Gastroesophageal sphincter (tissue), 3 donors: ENCODE measurements around the gene AAK1.

ENCODE experiments used
- POLR2AphosphoS5 ChIP-seq: sonication (generic); formaldehyde crosslinking; IDR thresholded peaks from one replicate; pipeline ENCODE4 v1.6.1; 2017; ENCODE audit warnings: antibody characterized with exemption
- TF ChIP-seq, protein P1 (sequence below), 4 experiments: fragments of 200-600 bp in 2 of 4; fragments of 450-650 bp in 2 of 4; sonication (generic) in 1 of 4; IDR thresholded peaks; one replicate each; pipeline ENCODE4 v1.5.1; 2017 to 2019; ENCODE audit warnings: antibody characterized with exemption in 4 of 4, mild to moderate bottlenecking in 2 of 4, moderate library complexity in 2 of 4

GRCh38 chr2:69682525-69682924, 39.0 kb upstream of the AAK1 start:
- TF ChIP-seq, protein P1, sequence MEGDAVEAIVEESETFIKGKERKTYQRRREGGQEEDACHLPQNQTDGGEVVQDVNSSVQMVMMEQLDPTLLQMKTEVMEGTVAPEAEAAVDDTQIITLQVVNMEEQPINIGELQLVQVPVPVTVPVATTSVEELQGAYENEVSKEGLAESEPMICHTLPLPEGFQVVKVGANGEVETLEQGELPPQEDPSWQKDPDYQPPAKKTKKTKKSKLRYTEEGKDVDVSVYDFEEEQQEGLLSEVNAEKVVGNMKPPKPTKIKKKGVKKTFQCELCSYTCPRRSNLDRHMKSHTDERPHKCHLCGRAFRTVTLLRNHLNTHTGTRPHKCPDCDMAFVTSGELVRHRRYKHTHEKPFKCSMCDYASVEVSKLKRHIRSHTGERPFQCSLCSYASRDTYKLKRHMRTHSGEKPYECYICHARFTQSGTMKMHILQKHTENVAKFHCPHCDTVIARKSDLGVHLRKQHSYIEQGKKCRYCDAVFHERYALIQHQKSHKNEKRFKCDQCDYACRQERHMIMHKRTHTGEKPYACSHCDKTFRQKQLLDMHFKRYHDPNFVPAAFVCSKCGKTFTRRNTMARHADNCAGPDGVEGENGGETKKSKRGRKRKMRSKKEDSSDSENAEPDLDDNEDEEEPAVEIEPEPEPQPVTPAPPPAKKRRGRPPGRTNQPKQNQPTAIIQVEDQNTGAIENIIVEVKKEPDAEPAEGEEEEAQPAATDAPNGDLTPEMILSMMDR (IDR thresholded peaks at IDR 0.05), result no peak
- no peak for TF ChIP-seq POLR2AphosphoS5
